ENCODE results near the gene LHFPL6. TPM values are rescaled to one million over a fixed set of nuclear protein-coding genes. Genes with fewer than 3 reads are reported as not detected.

The LHFPL6 gene
- total RNA-seq, 1 experiment from 2014 or later = 4.6 TPM

- DNase-seq = peak; percentile 38
- Histone ChIP-seq H3K27me3 (ENCODE audit: control insufficient read depth, insufficient read depth, low read length) (no peaks in the 10 kb centered on the region), H3K4me3 (ENCODE audit: insufficient read depth, low read depth, low read length) (no peak overlapping the region), H3K36me3 (replicated peaks; ENCODE audit: control insufficient read depth, insufficient read depth, low read length) (no peaks in the 10 kb centered on the region)
Measured at GRCh38 chr13:39406688-39407087, 196.3 kb downstream of the LHFPL6 start.

GRCh38 chr13:39405596-39406205, 197.3 kb downstream of the LHFPL6 start:
- Histone ChIP-seq H3K27me3 (ENCODE audit: control insufficient read depth, insufficient read depth, low read length) (no peaks in the 10 kb centered on the region), H3K4me3 (ENCODE audit: insufficient read depth, low read depth, low read length) (no peak overlapping the region), H3K36me3 (replicated peaks; ENCODE audit: control insufficient read depth, insufficient read depth, low read length) (no peaks in the 10 kb centered on the region)
- DNase-seq = no peak

- no peak overlapping the region for H3K4me3 ChIP-seq (ENCODE audit: insufficient read depth, low read depth, low read length)
- H3K36me3 ChIP-seq (replicated peaks; ENCODE audit: control insufficient read depth, insufficient read depth, low read length) = no peaks in the 10 kb centered on the region
- no peaks in the 10 kb centered on the region for H3K27me3 ChIP-seq (ENCODE audit: control insufficient read depth, insufficient read depth, low read length)
- no peak for DNase-seq
Measured at GRCh38 chr13:39405107-39405506, 197.9 kb downstream of the LHFPL6 start.

- Histone ChIP-seq H3K27me3 (ENCODE audit: control insufficient read depth, insufficient read depth, low read length) (peaks cover 1% of the 10 kb centered on the region; the same call in 1 of the 2 replicates), H3K36me3 (replicated peaks; ENCODE audit: control insufficient read depth, insufficient read depth, low read length) (no peaks in the 10 kb centered on the region), H3K4me3 (ENCODE audit: insufficient read depth, low read depth, low read length) (no peak overlapping the region)
- DNase-seq = no peak
Measured at GRCh38 chr13:39403106-39403505, 199.9 kb downstream of the LHFPL6 start.

GRCh38 chr13:39402221-39402970, 200.6 kb downstream of the LHFPL6 start:
- Histone ChIP-seq H3K27me3 (ENCODE audit: control insufficient read depth, insufficient read depth, low read length) (peaks cover 2% of the 10 kb centered on the region; the same call in 1 of the 2 replicates), H3K4me3 (ENCODE audit: insufficient read depth, low read depth, low read length) (no peak overlapping the region), H3K36me3 (replicated peaks; ENCODE audit: control insufficient read depth, insufficient read depth, low read length) (no peaks in the 10 kb centered on the region)
- no peak for DNase-seq

DNA sequence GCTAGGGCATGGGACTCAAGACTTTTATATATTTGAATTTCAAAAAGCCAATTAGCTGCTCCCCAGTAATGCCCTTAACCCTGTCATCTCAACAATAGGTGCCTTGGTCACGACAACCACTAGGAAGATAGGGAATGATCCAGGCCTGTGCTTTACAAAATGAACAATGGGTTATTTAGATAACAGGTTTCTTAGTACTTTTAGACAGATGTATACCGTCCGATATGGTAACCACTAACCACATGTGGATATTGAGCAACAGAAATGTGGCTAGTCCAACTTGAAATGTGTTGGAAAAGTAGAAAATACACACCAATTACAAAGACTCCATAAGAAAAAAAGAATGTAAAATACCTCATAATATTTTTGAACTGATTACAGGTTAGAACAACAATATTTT, 201.2 kb downstream of the LHFPL6 start:
- Histone ChIP-seq H3K36me3 (replicated peaks; ENCODE audit: control insufficient read depth, insufficient read depth, low read length) (no peaks in the 10 kb centered on the region), H3K4me3 (ENCODE audit: insufficient read depth, low read depth, low read length) (no peak overlapping the region), H3K27me3 (ENCODE audit: control insufficient read depth, insufficient read depth, low read length) (peaks cover 6% of the 10 kb centered on the region; the same call in 1 of the 2 replicates)
- DNase-seq = no peak

DNA sequence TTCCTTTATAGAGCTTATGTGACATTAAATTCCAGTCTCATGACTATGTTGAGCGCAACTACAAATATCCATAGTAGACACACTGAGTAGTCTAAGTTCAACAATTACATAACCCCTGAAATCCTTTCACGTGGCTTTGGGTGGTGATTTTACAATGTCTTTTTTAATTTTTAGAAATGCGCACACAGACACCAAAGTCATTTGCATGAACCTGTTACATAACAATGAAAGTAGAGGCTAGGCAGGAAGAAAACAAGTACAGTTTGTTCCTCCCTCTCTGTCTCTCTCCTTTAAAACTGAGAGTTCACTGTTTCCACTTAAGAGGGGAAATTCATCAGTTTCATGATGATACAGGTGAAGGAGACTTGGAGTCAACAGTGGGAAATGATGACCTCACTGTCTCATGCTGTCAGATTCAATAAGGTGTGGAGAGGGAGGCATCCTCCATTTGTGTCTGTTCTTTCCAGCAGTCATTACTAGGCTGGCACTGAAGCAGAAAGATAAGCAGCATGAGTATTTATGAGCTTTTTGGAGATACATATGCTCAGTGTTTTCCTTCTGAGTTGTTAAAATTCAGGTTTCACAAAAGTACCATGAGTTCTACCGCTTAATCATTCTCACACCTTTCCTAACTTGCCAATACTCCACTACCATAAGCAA, 201.8 kb downstream of the LHFPL6 start:
- H3K27me3 ChIP-seq (ENCODE audit: control insufficient read depth, insufficient read depth, low read length) = peaks cover 9% of the 10 kb centered on the region; the same call in 1 of the 2 replicates
- no peak overlapping the region for H3K4me3 ChIP-seq (ENCODE audit: insufficient read depth, low read depth, low read length)
- no peaks in the 10 kb centered on the region for H3K36me3 ChIP-seq (replicated peaks; ENCODE audit: control insufficient read depth, insufficient read depth, low read length)
- DNase-seq = no peak

DNA sequence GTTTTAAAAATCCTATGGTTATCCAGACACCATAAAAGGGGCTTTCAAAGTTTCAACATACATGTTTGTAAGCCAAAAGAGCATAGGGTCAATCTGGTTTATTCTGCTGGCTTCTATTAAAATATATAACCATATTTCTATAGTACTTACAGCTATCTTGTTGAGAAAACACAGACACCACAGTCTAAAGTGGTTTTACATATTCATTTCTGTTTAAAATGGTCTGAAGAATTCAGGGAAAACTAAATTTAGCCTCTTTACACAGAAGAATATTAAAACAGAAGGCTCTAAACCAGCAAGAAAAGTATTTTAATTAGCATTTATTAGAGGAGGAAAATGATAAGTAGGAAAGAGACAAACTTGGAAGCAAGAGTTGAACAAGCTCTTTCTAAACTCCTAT, 203.9 kb downstream of the LHFPL6 start:
- DNase-seq = no peak
- Histone ChIP-seq H3K36me3 (replicated peaks; ENCODE audit: control insufficient read depth, insufficient read depth, low read length) (no peaks in the 10 kb centered on the region), H3K27me3 (ENCODE audit: control insufficient read depth, insufficient read depth, low read length) (peaks cover 21% of the 10 kb centered on the region)

DNA sequence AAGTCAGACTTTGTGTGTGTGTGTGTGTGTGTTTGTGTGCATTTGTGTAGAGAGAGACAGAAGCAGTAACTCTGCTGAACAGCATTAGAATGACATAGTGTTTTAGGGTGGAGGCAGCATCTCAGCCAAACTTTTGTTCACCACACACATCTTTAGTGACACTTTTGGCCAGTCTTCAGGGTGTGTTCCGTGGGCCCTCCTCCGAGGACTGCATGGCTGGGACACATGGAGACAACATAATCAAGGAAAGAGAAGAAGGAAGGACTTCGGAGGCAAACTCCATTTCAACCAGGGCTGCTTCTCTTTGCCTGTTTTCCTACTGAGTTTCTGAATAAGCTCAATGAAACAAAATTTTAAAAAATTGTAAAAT, 205.1 kb downstream of the LHFPL6 start:
- Histone ChIP-seq H3K4me3 (ENCODE audit: insufficient read depth, low read depth, low read length) (no peak overlapping the region), H3K36me3 (replicated peaks; ENCODE audit: control insufficient read depth, insufficient read depth, low read length) (no peaks in the 10 kb centered on the region), H3K27me3 (ENCODE audit: control insufficient read depth, insufficient read depth, low read length) (peaks cover 30% of the 10 kb centered on the region)
- no peak for DNase-seq

More for the DNA sequence above, 203.9 kb downstream of the LHFPL6 start:
- no peak overlapping the region for H3K4me3 ChIP-seq (ENCODE audit: insufficient read depth, low read depth, low read length)

- Histone ChIP-seq H3K4me3 (ENCODE audit: insufficient read depth, low read depth, low read length) (no peak overlapping the region), H3K36me3 (replicated peaks; ENCODE audit: control insufficient read depth, insufficient read depth, low read length) (no peaks in the 10 kb centered on the region), H3K27me3 (ENCODE audit: control insufficient read depth, insufficient read depth, low read length) (peaks cover 30% of the 10 kb centered on the region)
- DNase-seq = no peak
Measured at GRCh38 chr13:39397226-39397895, 205.6 kb downstream of the LHFPL6 start.

DNA sequence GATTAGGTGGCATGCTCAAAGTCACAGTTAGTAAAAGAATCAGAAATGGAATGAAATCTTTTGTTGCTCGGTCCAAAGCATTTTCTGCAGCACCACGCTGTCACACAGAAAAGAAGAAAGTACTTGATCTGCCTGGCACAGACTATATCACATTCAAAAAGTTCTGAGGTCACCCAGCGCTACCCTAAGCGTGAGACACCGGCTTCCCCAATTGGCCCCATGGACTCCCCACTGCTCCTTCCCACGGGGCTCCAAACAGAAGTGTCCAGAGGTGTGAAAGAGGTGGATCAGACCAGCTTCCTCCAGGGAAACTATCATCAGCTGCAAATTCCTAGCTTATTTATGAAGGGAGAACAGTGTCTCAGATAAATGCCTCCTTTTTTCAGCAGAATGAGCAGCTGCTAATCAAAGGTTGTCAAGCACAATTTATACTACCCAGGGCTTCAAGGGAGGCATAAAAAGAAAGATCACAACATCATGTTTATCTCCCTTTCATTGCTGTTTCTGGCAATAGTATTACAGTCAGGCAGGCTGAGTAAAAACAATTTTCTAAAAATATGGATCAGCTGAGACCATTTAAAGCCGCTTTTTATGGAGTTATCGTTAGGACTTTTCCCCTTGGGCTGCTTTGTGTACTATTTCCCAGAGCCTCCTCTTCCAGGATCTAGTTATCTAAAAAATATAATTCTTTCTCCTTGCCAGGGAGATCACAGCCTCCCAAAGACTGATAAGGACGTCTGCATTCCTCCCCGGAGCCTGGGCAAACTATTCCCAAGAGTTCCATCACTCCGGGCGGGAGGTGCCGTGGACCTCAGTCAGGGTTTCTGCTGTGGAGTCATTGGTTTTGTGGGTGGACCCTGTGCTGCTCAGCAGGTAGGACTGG, 208.0 kb downstream of the LHFPL6 start:
- DNase-seq = no peak
- Histone ChIP-seq H3K36me3 (replicated peaks; ENCODE audit: control insufficient read depth, insufficient read depth, low read length) (no peaks in the 10 kb centered on the region), H3K27me3 (ENCODE audit: control insufficient read depth, insufficient read depth, low read length) (peaks cover 43% of the 10 kb centered on the region), H3K4me3 (ENCODE audit: insufficient read depth, low read depth, low read length) (no peak overlapping the region)

- DNase-seq = no peak
- peaks cover 69% of the 10 kb centered on the region for H3K27me3 ChIP-seq (ENCODE audit: control insufficient read depth, insufficient read depth, low read length)
- no peaks in the 10 kb centered on the region for H3K36me3 ChIP-seq (replicated peaks; ENCODE audit: control insufficient read depth, insufficient read depth, low read length)
- no peak overlapping the region for H3K4me3 ChIP-seq (ENCODE audit: insufficient read depth, low read depth, low read length)
Measured at GRCh38 chr13:39391761-39392160, 211.2 kb downstream of the LHFPL6 start.

DNA sequence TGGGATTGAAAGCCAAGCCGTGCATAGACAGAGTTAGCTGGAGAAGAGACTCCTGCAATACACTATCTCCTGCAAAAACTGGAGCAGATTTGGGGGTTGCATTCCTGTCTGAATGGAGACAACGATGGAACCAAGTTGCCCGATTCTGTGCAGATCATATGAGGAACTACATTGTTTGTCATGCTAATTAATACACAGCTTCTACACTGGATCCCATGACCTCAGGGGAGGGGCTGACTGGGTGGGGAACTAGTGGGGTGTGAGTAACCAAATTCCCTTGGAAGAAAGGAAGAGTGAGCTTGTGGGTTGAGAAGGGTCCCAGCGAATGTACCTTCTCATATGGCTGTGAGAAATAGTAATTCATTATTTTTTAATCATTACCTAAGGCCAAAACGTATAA, 214.0 kb downstream of the LHFPL6 start:
- Histone ChIP-seq H3K27me3 (ENCODE audit: control insufficient read depth, insufficient read depth, low read length) (peaks cover 76% of the 10 kb centered on the region), H3K4me3 (ENCODE audit: insufficient read depth, low read depth, low read length) (no peak overlapping the region), H3K36me3 (replicated peaks; ENCODE audit: control insufficient read depth, insufficient read depth, low read length) (no peaks in the 10 kb centered on the region)
- DNase-seq = no peak
